Activated CD4-positive, alpha-beta T cell treated with anti-CD3 and anti-CD28 coated beads, Interleukin-2, amount 10 ng/mL, durations not matched to agents 24 days and 14 days (primary cell): ENCODE results near the gene MCM3. TPM values are rescaled to one million over a fixed set of nuclear protein-coding genes. Genes with fewer than 3 reads are reported as not detected.

Experiments
- DNase-seq: peaks from one replicate; pipeline ENCODE4 v3.0.0; 2022
- H3K27ac Mint-ChIP-seq: one replicate; pipeline ENCODE4 v1.8.0; 2022; ENCODE audit warnings: mild to moderate bottlenecking, mixed read lengths
- H3K27me3 Mint-ChIP-seq: one replicate; pipeline ENCODE4 v1.8.0; 2022; ENCODE audit warnings: mixed read lengths
- H3K36me3 Mint-ChIP-seq: one replicate; pipeline ENCODE4 v1.8.0; 2022; ENCODE audit warnings: low read depth, mild to moderate bottlenecking, mixed read lengths
- H3K4me1 Mint-ChIP-seq: one replicate; pipeline ENCODE4 v1.8.0; 2021; ENCODE audit warnings: mixed read lengths
- H3K4me3 Mint-ChIP-seq: one replicate; pipeline ENCODE4 v1.8.0; 2022; ENCODE audit warnings: mild to moderate bottlenecking, moderate library complexity, mixed read lengths
- H3K9me3 Mint-ChIP-seq: one replicate; pipeline ENCODE4 v1.8.0; 2021; ENCODE audit warnings: mixed read lengths
- intact Hi-C: fragments of 100-400 bp; cut with micrococcal nuclease; formaldehyde crosslinking; loops from one replicate; pipeline ENCODE4 v1.15.1; 2023
- total RNA-seq: library from RNA; stranded (reverse); gene quantifications from 2 replicates; pipeline ENCODE4 v1.2.3, GENCODE V29; 2022

Gene MCM3
- total RNA-seq, 1 donor from 2014 or later: 240 TPM

GRCh38 chr6:52254731-52255378 lies 29.7 kb downstream of the MCM3 start:
- peaks cover 35% of the 10 kb centered on the region for H3K4me1 Mint-ChIP-seq
- H3K36me3 Mint-ChIP-seq: no peaks in the 10 kb centered on the region
- intact Hi-C loops: loop anchor here (1.0 to 2.0 kb wide), 2 partner anchors 28 to 92 kb away; no protein-coding TSS in a partner anchor
- H3K27ac Mint-ChIP-seq: no peak overlapping the region
- H3K9me3 Mint-ChIP-seq: no peaks in the 10 kb centered on the region
- no peak for DNase-seq
- H3K4me3 Mint-ChIP-seq: peak overlapping the region; percentile 18
- H3K27me3 Mint-ChIP-seq: peaks cover 40% of the 10 kb centered on the region

- H3K9me3 Mint-ChIP-seq: no peaks in the 10 kb centered on the region
- intact Hi-C loops: no loop called here
- peak; percentile 74 for DNase-seq
- no peaks in the 10 kb centered on the region for H3K36me3 Mint-ChIP-seq
- no peak overlapping the region for H3K4me3 Mint-ChIP-seq
- peaks cover 35% of the 10 kb centered on the region for H3K4me1 Mint-ChIP-seq
- H3K27me3 Mint-ChIP-seq: peaks cover 49% of the 10 kb centered on the region
- H3K27ac Mint-ChIP-seq: no peak overlapping the region
Observed at GRCh38 chr6:52253494-52253893, 31.0 kb downstream of the MCM3 start.

GRCh38 chr6:52251113-52251512 lies 33.4 kb downstream of the MCM3 start:
- intact Hi-C loops: no loop called here
- no peaks in the 10 kb centered on the region for H3K36me3 Mint-ChIP-seq
- no peak overlapping the region for H3K27ac Mint-ChIP-seq
- H3K27me3 Mint-ChIP-seq: peaks cover 58% of the 10 kb centered on the region
- H3K4me3 Mint-ChIP-seq: no peak overlapping the region
- H3K4me1 Mint-ChIP-seq: peaks cover 35% of the 10 kb centered on the region
- no peaks in the 10 kb centered on the region for H3K9me3 Mint-ChIP-seq
- no peak for DNase-seq

- intact Hi-C loops: no loop called here
- Mint-ChIP-seq H3K36me3 (no peaks in the 10 kb centered on the region), H3K4me3 (no peak overlapping the region), H3K27me3 (peaks cover 64% of the 10 kb centered on the region), H3K27ac (no peak overlapping the region), H3K4me1 (peaks cover 18% of the 10 kb centered on the region), H3K9me3 (no peaks in the 10 kb centered on the region)
- no peak for DNase-seq
Observed at GRCh38 chr6:52249078-52249477, 35.5 kb downstream of the MCM3 start.

GRCh38 chr6:52245425-52245824 lies 39.1 kb downstream of the MCM3 start:
- H3K9me3 Mint-ChIP-seq: no peaks in the 10 kb centered on the region
- intact Hi-C loops: no loop called here
- no peak for DNase-seq
- H3K4me1 Mint-ChIP-seq: peaks cover 3% of the 10 kb centered on the region
- H3K36me3 Mint-ChIP-seq: no peaks in the 10 kb centered on the region
- H3K4me3 Mint-ChIP-seq: no peak overlapping the region
- H3K27ac Mint-ChIP-seq: no peak overlapping the region
- peaks cover 58% of the 10 kb centered on the region for H3K27me3 Mint-ChIP-seq

GRCh38 chr6:52244400-52244799 lies 40.1 kb downstream of the MCM3 start, which contains the start of gene IL17F:
Gene IL17F, minus strand, starts transcription at chr6:52244500. Its CDS starts 71 bp downstream, at chr6:52244429.
- intact Hi-C loops: no loop called here
- DNase-seq: no peak
- Mint-ChIP-seq H3K27ac (no peak within 1 kb of the TSS), H3K27me3 (peaks cover 56% of the 10 kb centered on the region), H3K4me3 (no peak within 1 kb of the TSS), H3K36me3 (no peaks in the 10 kb centered on the region), H3K9me3 (no peaks in the 10 kb centered on the region), H3K4me1 (no peaks in the 10 kb centered on the region)

GRCh38 chr6:52243282-52243893 lies 41.2 kb downstream of the MCM3 start:
- intact Hi-C loops: no loop called here
- Mint-ChIP-seq H3K36me3 (no peaks in the 10 kb centered on the region), H3K27me3 (peaks cover 48% of the 10 kb centered on the region), H3K27ac (no peak overlapping the region), H3K4me3 (no peak overlapping the region), H3K9me3 (no peaks in the 10 kb centered on the region), H3K4me1 (no peaks in the 10 kb centered on the region)
- DNase-seq: no peak

GRCh38 chr6:52241819-52242218 lies 42.7 kb downstream of the MCM3 start:
- H3K4me1 Mint-ChIP-seq: no peaks in the 10 kb centered on the region
- no peak for DNase-seq
- H3K27ac Mint-ChIP-seq: no peak overlapping the region
- peaks cover 54% of the 10 kb centered on the region for H3K27me3 Mint-ChIP-seq
- no peaks in the 10 kb centered on the region for H3K9me3 Mint-ChIP-seq
- no peak overlapping the region for H3K4me3 Mint-ChIP-seq
- H3K36me3 Mint-ChIP-seq: no peaks in the 10 kb centered on the region
- intact Hi-C loops: no loop called here

GRCh38 chr6:52233975-52234823 lies 50.3 kb downstream of the MCM3 start:
- intact Hi-C loops: loop anchor here (1.0 to 2.0 kb wide), 2 partner anchors 21 to 71 kb away; no protein-coding TSS in a partner anchor
- Mint-ChIP-seq H3K9me3 (no peaks in the 10 kb centered on the region), H3K27me3 (peaks cover 67% of the 10 kb centered on the region), H3K36me3 (no peaks in the 10 kb centered on the region), H3K27ac (no peak overlapping the region), H3K4me3 (no peak overlapping the region), H3K4me1 (peaks cover 31% of the 10 kb centered on the region)
- DNase-seq: peak; percentile 63

- Mint-ChIP-seq H3K36me3 (no peaks in the 10 kb centered on the region), H3K9me3 (no peaks in the 10 kb centered on the region), H3K27ac (no peak overlapping the region), H3K4me1 (peaks cover 37% of the 10 kb centered on the region), H3K27me3 (peaks cover 65% of the 10 kb centered on the region), H3K4me3 (no peak overlapping the region)
- intact Hi-C loops: loop anchor here (2.0 kb wide), 1 partner anchor 20 kb away; no protein-coding TSS in a partner anchor
- no peak for DNase-seq
Observed at GRCh38 chr6:52233005-52233404, 51.5 kb downstream of the MCM3 start.

- H3K36me3 Mint-ChIP-seq: no peaks in the 10 kb centered on the region
- H3K4me3 Mint-ChIP-seq: no peak overlapping the region
- peaks cover 49% of the 10 kb centered on the region for H3K4me1 Mint-ChIP-seq
- peaks cover 53% of the 10 kb centered on the region for H3K27me3 Mint-ChIP-seq
- no peaks in the 10 kb centered on the region for H3K9me3 Mint-ChIP-seq
- no peak overlapping the region for H3K27ac Mint-ChIP-seq
- peak; percentile 80 for DNase-seq
- intact Hi-C loops: loop anchor here (1.0 to 2.0 kb wide), 2 partner anchors 19 to 74 kb away; no protein-coding TSS in a partner anchor
Observed at GRCh38 chr6:52231406-52232127, 53.0 kb downstream of the MCM3 start.

GRCh38 chr6:52230685-52231084 lies 53.9 kb downstream of the MCM3 start:
- intact Hi-C loops: loop anchor here (1.0 kb wide), 1 partner anchor 73 kb away; no protein-coding TSS in a partner anchor
- H3K27ac Mint-ChIP-seq: no peak overlapping the region
- H3K36me3 Mint-ChIP-seq: no peaks in the 10 kb centered on the region
- H3K4me1 Mint-ChIP-seq: peaks cover 49% of the 10 kb centered on the region
- H3K27me3 Mint-ChIP-seq: peaks cover 47% of the 10 kb centered on the region
- DNase-seq: no peak
- no peaks in the 10 kb centered on the region for H3K9me3 Mint-ChIP-seq
- no peak overlapping the region for H3K4me3 Mint-ChIP-seq

GRCh38 chr6:52227495-52227894 lies 57.0 kb downstream of the MCM3 start:
- Mint-ChIP-seq H3K4me3 (peak overlapping the region; percentile 27), H3K4me1 (peaks cover 46% of the 10 kb centered on the region), H3K9me3 (no peaks in the 10 kb centered on the region), H3K27me3 (peaks cover 47% of the 10 kb centered on the region), H3K27ac (peak overlapping the region; percentile 32), H3K36me3 (no peaks in the 10 kb centered on the region)
- DNase-seq: peak; percentile 90
- intact Hi-C loops: loop anchor here (1.0 to 10.0 kb wide), 6 partner anchors 28 to 767 kb away; partner anchors contain the start of gene GSTA4
